Mesenchymal stem cell (in vitro differentiated cells and primary cell): ENCODE results near the gene KLHL6.

Source experiments
- DNase-seq: peaks from one replicate; pipeline ENCODE4 v3.0.0-alpha.2; 2013
- H2AFZ ChIP-seq: one replicate; pipeline ENCODE4 v1.6.1; 2013; ENCODE audit warnings: low read depth, mild to moderate bottlenecking, control low read depth, inconsistent platforms, low read length, moderate library complexity
- H2AK5ac ChIP-seq: 2 replicates; pipeline ENCODE4 v1.6.1; 2013; ENCODE audit warnings: low read length, moderate library complexity, mild to moderate bottlenecking, inconsistent platforms; ENCODE audit not compliant: severe bottlenecking
- H2BK120ac ChIP-seq: one replicate; pipeline ENCODE4 v1.6.1; 2013; ENCODE audit warnings: low read depth, mild to moderate bottlenecking, inconsistent platforms, low read length, moderate library complexity
- H2BK12ac ChIP-seq, 2 experiments: one replicate each; pipeline ENCODE4 v1.6.1; 2013; ENCODE audit warnings: inconsistent platforms in 2 of 2, low read length in 2 of 2, mild to moderate bottlenecking in 2 of 2, moderate library complexity in 2 of 2, control low read depth in 1 of 2
- H2BK15ac ChIP-seq: one replicate; pipeline ENCODE4 v1.6.1; 2013; ENCODE audit warnings: mild to moderate bottlenecking, low read depth, inconsistent platforms; ENCODE audit not compliant: poor library complexity, severe bottlenecking
- H2BK5ac ChIP-seq: 2 replicates; pipeline ENCODE4 v1.6.1; 2013; ENCODE audit warnings: low read depth, mild to moderate bottlenecking, low read length, control low read depth, inconsistent platforms; ENCODE audit not compliant: poor library complexity, severe bottlenecking
- H3K14ac ChIP-seq, 2 experiments: one replicate each; pipeline ENCODE4 v1.6.1; 2013; ENCODE audit warnings: inconsistent platforms in 2 of 2, low read length in 2 of 2, control low read depth in 1 of 2, mild to moderate bottlenecking in 1 of 2, moderate library complexity in 1 of 2
- H3K18ac ChIP-seq, 2 experiments: one replicate each; pipeline ENCODE4 v1.6.1; 2013; ENCODE audit warnings: inconsistent platforms in 2 of 2, low read length in 2 of 2, control low read depth in 1 of 2, low read depth in 1 of 2, mild to moderate bottlenecking in 1 of 2
- H3K23ac ChIP-seq, 2 experiments: one replicate each; pipeline ENCODE4 v1.6.1; 2013; ENCODE audit warnings: inconsistent platforms in 2 of 2, low read length in 2 of 2, mild to moderate bottlenecking in 2 of 2, moderate library complexity in 2 of 2, control low read depth in 1 of 2
- H3K27ac ChIP-seq: 2 replicates; pipeline ENCODE4 v1.5.1; 2013; ENCODE audit warnings: mild to moderate bottlenecking, moderate library complexity, low read length, control low read depth, inconsistent platforms; ENCODE audit not compliant: poor library complexity, severe bottlenecking
- H3K27me3 ChIP-seq, 2 experiments: 2 replicates each; pipeline versions ENCODE4 v1.6.1 to v1.7.0; 2013; ENCODE audit warnings: low read length in 2 of 2, mild to moderate bottlenecking in 2 of 2, moderate library complexity in 2 of 2, control low read depth in 1 of 2, inconsistent platforms in 1 of 2; ENCODE audit not compliant: control insufficient read depth in 1 of 2, insufficient read depth in 1 of 2
- H3K36me3 ChIP-seq, 2 experiments: 2 replicates each; pipeline versions ENCODE4 v1.6.1 to v1.7.0; 2013; ENCODE audit warnings: low read length in 2 of 2, control low read depth in 1 of 2, inconsistent platforms in 1 of 2, low read depth in 1 of 2, mild to moderate bottlenecking in 1 of 2; ENCODE audit not compliant: insufficient read depth in 2 of 2, control insufficient read depth in 1 of 2
- H3K4ac ChIP-seq, 2 experiments: one replicate each; pipeline ENCODE4 v1.6.1; 2013; ENCODE audit warnings: inconsistent platforms in 2 of 2, low read length in 2 of 2, mild to moderate bottlenecking in 2 of 2, moderate library complexity in 2 of 2, control low read depth in 1 of 2, low read depth in 1 of 2
- H3K4me1 ChIP-seq: 2 replicates; pipeline ENCODE4 v1.6.1; 2013; ENCODE audit warnings: low read depth, low read length, control low read depth; ENCODE audit not compliant: control insufficient read depth, insufficient read depth
- H3K4me2 ChIP-seq: 2 replicates; pipeline ENCODE4 v1.6.1; 2013; ENCODE audit warnings: low read length, mild to moderate bottlenecking, inconsistent platforms; ENCODE audit not compliant: poor library complexity, severe bottlenecking
- H3K4me3 ChIP-seq, 2 experiments: 2 replicates each; pipeline versions ENCODE4 v1.5.1 to v1.7.0; 2013; ENCODE audit warnings: low read length in 2 of 2, mild to moderate bottlenecking in 2 of 2, control low read depth in 1 of 2, low read depth in 1 of 2; ENCODE audit not compliant: insufficient read depth in 1 of 2
- H3K79me1 ChIP-seq: replicated peaks from 2 replicates; pipeline ENCODE4 v1.6.1; 2013; ENCODE audit warnings: mild to moderate bottlenecking, control low read depth, low read length, inconsistent platforms; ENCODE audit not compliant: poor library complexity, severe bottlenecking
- H3K9ac ChIP-seq: 2 replicates; pipeline ENCODE4 v1.7.0; 2013; ENCODE audit warnings: mild to moderate bottlenecking, low read length, moderate library complexity
- H3K9me3 ChIP-seq: 2 replicates; pipeline ENCODE4 v1.7.0; 2013; ENCODE audit warnings: mild to moderate bottlenecking, low read length; ENCODE audit not compliant: control insufficient read depth
- H4K8ac ChIP-seq: one replicate; pipeline ENCODE4 v1.6.1; 2013; ENCODE audit warnings: inconsistent platforms, mild to moderate bottlenecking, low read length, moderate library complexity
- H4K91ac ChIP-seq: one replicate; pipeline ENCODE4 v1.6.1; 2013; ENCODE audit warnings: mild to moderate bottlenecking, low read length, inconsistent platforms
- WGBS: methylation state at CpG from one replicate; pipeline ENCODE4 v1.1.7; 2013; ENCODE audit warnings: mixed read lengths; 5-methylcytosine and 5-hydroxymethylcytosine counted together

The KLHL6 gene

GRCh38 chr3:183454064-183454463 is 101.4 kb downstream of the KLHL6 start:
- 100% methylated on average over 4 of the region's 4 CpGs for WGBS
- no peak overlapping the region for H3K14ac ChIP-seq
- no peaks in the 10 kb centered on the region for H3K27me3 ChIP-seq
- H3K27ac ChIP-seq, result no peak overlapping the region
- H3K23ac ChIP-seq, result no peak overlapping the region
- H3K79me1 ChIP-seq, result peaks cover 2% of the 10 kb centered on the region
- no peak overlapping the region for H2AK5ac ChIP-seq
- H2BK5ac ChIP-seq, result no peak overlapping the region
- H3K9ac ChIP-seq, result no peak overlapping the region
- H3K4me2 ChIP-seq, result no peak overlapping the region
- no peak for DNase-seq
- H3K36me3 ChIP-seq, result peaks cover 6 to 9% of the 10 kb centered on the region in 2 experiments
- no peak overlapping the region for H2BK12ac ChIP-seq
- H3K9me3 ChIP-seq, result no peaks in the 10 kb centered on the region
- no peak overlapping the region for H3K4ac ChIP-seq
- no peak overlapping the region for H2AFZ ChIP-seq
- H3K18ac ChIP-seq, result no peak overlapping the region
- H3K4me1 ChIP-seq, result peaks cover 1% of the 10 kb centered on the region
- no peak overlapping the region for H4K8ac ChIP-seq
- H4K91ac ChIP-seq, result no peak overlapping the region
- H2BK15ac ChIP-seq, result no peak overlapping the region
- H3K4me3 ChIP-seq, result no peak overlapping the region
- no peak overlapping the region for H2BK120ac ChIP-seq

- Histone ChIP-seq H2BK12ac (no peak overlapping the region), H3K36me3 (peaks cover 5 to 6% of the 10 kb centered on the region in 2 experiments), H3K18ac (no peak overlapping the region), H2BK120ac (no peak overlapping the region), H3K9ac (peak overlapping the region; percentile 25), H3K79me1 (peaks cover 2% of the 10 kb centered on the region), H3K4me2 (no peak overlapping the region), H3K27me3 (no peaks in the 10 kb centered on the region), H2BK15ac (no peak overlapping the region), H4K8ac (no peak overlapping the region), H3K4me3 (no peak overlapping the region), H3K9me3 (no peaks in the 10 kb centered on the region), H3K23ac (no peak overlapping the region), H3K14ac (no peak overlapping the region), H4K91ac (no peak overlapping the region), H3K27ac (no peak overlapping the region), H2AFZ (no peak overlapping the region), H3K4ac (no peak overlapping the region), H3K4me1 (peaks cover 1% of the 10 kb centered on the region), H2BK5ac (no peak overlapping the region), H2AK5ac (no peak overlapping the region)
- no peak for DNase-seq
- 78% methylated on average over 1 of the region's 1 CpG for WGBS
Observed at GRCh38 chr3:183449791-183450190, 105.7 kb downstream of the KLHL6 start.

GRCh38 chr3:183449391-183449790 is 106.1 kb downstream of the KLHL6 start:
- Histone ChIP-seq H4K91ac (no peak overlapping the region), H2AK5ac (no peak overlapping the region), H2BK12ac (no peak overlapping the region), H3K79me1 (peaks cover 2% of the 10 kb centered on the region), H3K23ac (no peak overlapping the region), H2AFZ (no peak overlapping the region), H3K9me3 (no peaks in the 10 kb centered on the region), H3K14ac (no peak overlapping the region), H3K27ac (no peak overlapping the region), H2BK5ac (no peak overlapping the region), H3K4ac (no peak overlapping the region), H2BK15ac (no peak overlapping the region), H3K4me3 (no peak overlapping the region), H3K27me3 (no peaks in the 10 kb centered on the region), H3K36me3 (peaks cover 5 to 6% of the 10 kb centered on the region in 2 experiments), H2BK120ac (no peak overlapping the region), H3K4me2 (peak overlapping the region; percentile 34), H3K4me1 (peaks cover 1% of the 10 kb centered on the region), H3K9ac (peak overlapping the region; percentile 25), H3K18ac (no peak overlapping the region), H4K8ac (no peak overlapping the region)
- WGBS, result 0% methylated on average over 1 of the region's 4 CpGs
- peak; percentile 62 for DNase-seq

- Histone ChIP-seq H3K4me2 (peak overlapping the region; percentile 70), H2BK15ac (no peak overlapping the region), H3K4me1 (peaks cover 1% of the 10 kb centered on the region), H3K79me1 (peaks cover 2% of the 10 kb centered on the region), H3K9ac (peak overlapping the region; percentile 92), H3K27ac (no peak overlapping the region), H3K4me3 (peak overlapping the region in 1 of 2 experiments; percentile 98), H2BK12ac (no peak overlapping the region), H3K36me3 (peaks cover 3 to 5% of the 10 kb centered on the region in 2 experiments), H2AFZ (no peak overlapping the region), H4K91ac (no peak overlapping the region), H3K18ac (no peak overlapping the region), H3K27me3 (no peaks in the 10 kb centered on the region), H3K4ac (no peak overlapping the region), H4K8ac (no peak overlapping the region), H3K23ac (no peak overlapping the region), H3K14ac (no peak overlapping the region), H3K9me3 (peaks cover under 1% of the 10 kb centered on the region), H2BK5ac (no peak overlapping the region), H2AK5ac (no peak overlapping the region), H2BK120ac (no peak overlapping the region)
- no peak for DNase-seq
- 25% methylated on average over 1 of the region's 3 CpGs for WGBS
Observed at GRCh38 chr3:183448369-183449128, 107.0 kb downstream of the KLHL6 start.
